OCI-LY7 (cell line): ENCODE measurements around the gene UBAP1L.

Experiments
- EZH2phosphoT487 ChIP-seq: fragments of 200-600 bp; sonication (generic); IDR thresholded peaks from 2 replicates; pipeline ENCODE4 v1.6.1; 2018; ENCODE audit warnings: low read depth, borderline replicate concordance, mild to moderate bottlenecking, mixed run types, antibody characterized with exemption, low read length, moderate library complexity, mixed read lengths
- TF ChIP-seq, protein P1 (sequence below): fragments of 200-600 bp; sonication (generic); conservative IDR thresholded peaks from 2 replicates; pipeline ENCODE4 v1.5.1; 2014; ENCODE audit warnings: mild to moderate bottlenecking, antibody characterized with exemption, low read length, moderate library complexity, mixed read lengths

GRCh38 chr15:65057549-65057940, 57.5 kb downstream of the UBAP1L start:
- TF ChIP-seq, protein P1, sequence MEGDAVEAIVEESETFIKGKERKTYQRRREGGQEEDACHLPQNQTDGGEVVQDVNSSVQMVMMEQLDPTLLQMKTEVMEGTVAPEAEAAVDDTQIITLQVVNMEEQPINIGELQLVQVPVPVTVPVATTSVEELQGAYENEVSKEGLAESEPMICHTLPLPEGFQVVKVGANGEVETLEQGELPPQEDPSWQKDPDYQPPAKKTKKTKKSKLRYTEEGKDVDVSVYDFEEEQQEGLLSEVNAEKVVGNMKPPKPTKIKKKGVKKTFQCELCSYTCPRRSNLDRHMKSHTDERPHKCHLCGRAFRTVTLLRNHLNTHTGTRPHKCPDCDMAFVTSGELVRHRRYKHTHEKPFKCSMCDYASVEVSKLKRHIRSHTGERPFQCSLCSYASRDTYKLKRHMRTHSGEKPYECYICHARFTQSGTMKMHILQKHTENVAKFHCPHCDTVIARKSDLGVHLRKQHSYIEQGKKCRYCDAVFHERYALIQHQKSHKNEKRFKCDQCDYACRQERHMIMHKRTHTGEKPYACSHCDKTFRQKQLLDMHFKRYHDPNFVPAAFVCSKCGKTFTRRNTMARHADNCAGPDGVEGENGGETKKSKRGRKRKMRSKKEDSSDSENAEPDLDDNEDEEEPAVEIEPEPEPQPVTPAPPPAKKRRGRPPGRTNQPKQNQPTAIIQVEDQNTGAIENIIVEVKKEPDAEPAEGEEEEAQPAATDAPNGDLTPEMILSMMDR, result no peak
- no peak for TF ChIP-seq EZH2phosphoT487
